HEK293 (cell line): ENCODE data around the gene QARS1.

Experiments used
- BCL11B ChIP-seq: fragments of 450-650 bp; formaldehyde crosslinking; IDR thresholded peaks from 2 replicates; pipeline ENCODE4 v1.5.1; 2016; ENCODE audit warnings: low read depth, missing biosample characterization, missing genetic modification characterization
- GLI4 ChIP-seq: fragments of 450-650 bp; formaldehyde crosslinking; IDR thresholded peaks from 2 replicates; pipeline ENCODE4 v1.5.1; 2016; ENCODE audit warnings: missing biosample characterization, missing genetic modification characterization
- SETDB1 ChIP-seq: IDR thresholded peaks from one replicate; pipeline ENCODE4 v1.6.1; 2017; ENCODE audit warnings: mild to moderate bottlenecking, low read length, moderate library complexity, mixed read lengths; ENCODE audit not compliant: insufficient read length
- ZBTB8A ChIP-seq: fragments of 450-650 bp; formaldehyde crosslinking; IDR thresholded peaks from 2 replicates; pipeline ENCODE4 v1.5.1; 2016; ENCODE audit warnings: missing biosample characterization, missing genetic modification characterization
- ZNF274 ChIP-seq, 2 experiments: fragments of 200-500 bp in 1 of 2; fragments of 450-650 bp in 1 of 2; sonication (Bioruptor generic) in 1 of 2; formaldehyde crosslinking in 1 of 2; IDR thresholded peaks; 2 replicates each; pipeline versions ENCODE4 v1.5.1 to v1.6.1; 2014 to 2016; ENCODE audit warnings: borderline replicate concordance in 1 of 2, inconsistent platforms in 1 of 2, low read length in 1 of 2, missing biosample characterization in 1 of 2, missing genetic modification characterization in 1 of 2
- ZNF510 ChIP-seq: fragments of 450-650 bp; formaldehyde crosslinking; IDR thresholded peaks from 2 replicates; pipeline ENCODE4 v1.5.1; 2018; ENCODE audit warnings: mild to moderate bottlenecking, missing genetic modification characterization, missing biosample characterization; ENCODE audit not compliant: insufficient replicate concordance
- ZNF558 ChIP-seq: fragments of 450-650 bp; formaldehyde crosslinking; IDR thresholded peaks from 2 replicates; pipeline ENCODE4 v1.5.1; 2016; ENCODE audit warnings: missing biosample characterization, missing genetic modification characterization
- TF ChIP-seq, protein P1 (sequence below): fragments of 450-650 bp; formaldehyde crosslinking; IDR thresholded peaks from 2 replicates; pipeline ENCODE4 v1.5.1; 2016; ENCODE audit warnings: missing biosample characterization, missing genetic modification characterization
- TF ChIP-seq, protein P2 (sequence below): fragments of 450-650 bp; formaldehyde crosslinking; IDR thresholded peaks from 2 replicates; pipeline ENCODE4 v1.5.1; 2016; ENCODE audit warnings: missing biosample characterization, missing genetic modification characterization

DNA sequence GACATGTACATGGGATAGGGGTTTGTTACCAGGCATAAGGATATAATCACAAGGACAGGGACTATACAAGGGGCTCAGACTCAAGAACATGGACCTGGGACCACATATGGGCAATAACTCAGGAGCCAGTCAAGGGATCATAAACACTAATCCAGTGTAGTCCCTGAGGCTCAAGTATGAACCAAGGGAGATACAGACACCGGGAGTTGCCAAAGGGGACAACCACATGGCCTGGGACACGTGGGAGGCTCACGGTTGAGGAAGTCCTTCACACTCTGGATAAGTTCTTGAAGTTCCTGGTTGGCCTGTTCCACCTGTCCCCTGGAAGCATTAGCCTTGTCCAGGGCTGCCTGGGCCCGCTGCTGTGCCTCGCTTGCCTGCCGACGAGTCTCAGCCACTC, 17.9 kb upstream of the QARS1 start:
- TF ChIP-seq ZNF558 (tag by site-specific recombination) (no peak), BCL11B (tag by site-specific recombination) (no peak), ZNF510 (tag by site-specific recombination) (no peak), SETDB1 (no peak), GLI4 (tag by site-specific recombination) (no peak), ZNF274 (IDR thresholded peaks at IDR 0.05; ENCODE audit: low read length) (no peak), ZNF274 (tag by site-specific recombination; IDR thresholded peaks at IDR 0.05; ENCODE audit: borderline replicate concordance) (no peak), ZBTB8A (tag by site-specific recombination) (no peak)
- TF ChIP-seq, protein P1, sequence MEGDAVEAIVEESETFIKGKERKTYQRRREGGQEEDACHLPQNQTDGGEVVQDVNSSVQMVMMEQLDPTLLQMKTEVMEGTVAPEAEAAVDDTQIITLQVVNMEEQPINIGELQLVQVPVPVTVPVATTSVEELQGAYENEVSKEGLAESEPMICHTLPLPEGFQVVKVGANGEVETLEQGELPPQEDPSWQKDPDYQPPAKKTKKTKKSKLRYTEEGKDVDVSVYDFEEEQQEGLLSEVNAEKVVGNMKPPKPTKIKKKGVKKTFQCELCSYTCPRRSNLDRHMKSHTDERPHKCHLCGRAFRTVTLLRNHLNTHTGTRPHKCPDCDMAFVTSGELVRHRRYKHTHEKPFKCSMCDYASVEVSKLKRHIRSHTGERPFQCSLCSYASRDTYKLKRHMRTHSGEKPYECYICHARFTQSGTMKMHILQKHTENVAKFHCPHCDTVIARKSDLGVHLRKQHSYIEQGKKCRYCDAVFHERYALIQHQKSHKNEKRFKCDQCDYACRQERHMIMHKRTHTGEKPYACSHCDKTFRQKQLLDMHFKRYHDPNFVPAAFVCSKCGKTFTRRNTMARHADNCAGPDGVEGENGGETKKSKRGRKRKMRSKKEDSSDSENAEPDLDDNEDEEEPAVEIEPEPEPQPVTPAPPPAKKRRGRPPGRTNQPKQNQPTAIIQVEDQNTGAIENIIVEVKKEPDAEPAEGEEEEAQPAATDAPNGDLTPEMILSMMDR (tag by site-specific recombination), result no peak
- TF ChIP-seq, protein P2, sequence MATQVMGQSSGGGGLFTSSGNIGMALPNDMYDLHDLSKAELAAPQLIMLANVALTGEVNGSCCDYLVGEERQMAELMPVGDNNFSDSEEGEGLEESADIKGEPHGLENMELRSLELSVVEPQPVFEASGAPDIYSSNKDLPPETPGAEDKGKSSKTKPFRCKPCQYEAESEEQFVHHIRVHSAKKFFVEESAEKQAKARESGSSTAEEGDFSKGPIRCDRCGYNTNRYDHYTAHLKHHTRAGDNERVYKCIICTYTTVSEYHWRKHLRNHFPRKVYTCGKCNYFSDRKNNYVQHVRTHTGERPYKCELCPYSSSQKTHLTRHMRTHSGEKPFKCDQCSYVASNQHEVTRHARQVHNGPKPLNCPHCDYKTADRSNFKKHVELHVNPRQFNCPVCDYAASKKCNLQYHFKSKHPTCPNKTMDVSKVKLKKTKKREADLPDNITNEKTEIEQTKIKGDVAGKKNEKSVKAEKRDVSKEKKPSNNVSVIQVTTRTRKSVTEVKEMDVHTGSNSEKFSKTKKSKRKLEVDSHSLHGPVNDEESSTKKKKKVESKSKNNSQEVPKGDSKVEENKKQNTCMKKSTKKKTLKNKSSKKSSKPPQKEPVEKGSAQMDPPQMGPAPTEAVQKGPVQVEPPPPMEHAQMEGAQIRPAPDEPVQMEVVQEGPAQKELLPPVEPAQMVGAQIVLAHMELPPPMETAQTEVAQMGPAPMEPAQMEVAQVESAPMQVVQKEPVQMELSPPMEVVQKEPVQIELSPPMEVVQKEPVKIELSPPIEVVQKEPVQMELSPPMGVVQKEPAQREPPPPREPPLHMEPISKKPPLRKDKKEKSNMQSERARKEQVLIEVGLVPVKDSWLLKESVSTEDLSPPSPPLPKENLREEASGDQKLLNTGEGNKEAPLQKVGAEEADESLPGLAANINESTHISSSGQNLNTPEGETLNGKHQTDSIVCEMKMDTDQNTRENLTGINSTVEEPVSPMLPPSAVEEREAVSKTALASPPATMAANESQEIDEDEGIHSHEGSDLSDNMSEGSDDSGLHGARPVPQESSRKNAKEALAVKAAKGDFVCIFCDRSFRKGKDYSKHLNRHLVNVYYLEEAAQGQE (tag by site-specific recombination), result no peak
